GM12872 (cell line): Measurements from ENCODE around the gene RELT.

Experiments used
- CTCF ChIP-seq: IDR thresholded peaks from 3 replicates; pipeline ENCODE4 v1.5.1; 2011; ENCODE audit warnings: low read depth, mild to moderate bottlenecking, low read length, moderate library complexity; ENCODE audit not compliant: insufficient read depth

RELT gene

GRCh38 chr11:73360743-73361369, 15.3 kb upstream of the RELT start:
- TF ChIP-seq CTCF: no peak

GRCh38 chr11:73361953-73362776, 14.0 kb upstream of the RELT start:
- TF ChIP-seq CTCF: no peak

- no peak for TF ChIP-seq CTCF
Measured at GRCh38 chr11:73363147-73363546, 13.1 kb upstream of the RELT start.

GRCh38 chr11:73365352-73366264, 10.6 kb upstream of the RELT start:
- no peak for TF ChIP-seq CTCF

- TF ChIP-seq CTCF: no peak
Measured at GRCh38 chr11:73366265-73366610, 10.0 kb upstream of the RELT start.

- TF ChIP-seq CTCF: no peak
Measured at GRCh38 chr11:73366953-73367352, 9.2 kb upstream of the RELT start.

GRCh38 chr11:73367482-73368024, 8.6 kb upstream of the RELT start:
- TF ChIP-seq CTCF: no peak
